Esophagus mucosa (tissue), 1 donor: ENCODE results near the gene HLA-DRB1. TPM values are rescaled to one million over a fixed set of nuclear protein-coding genes. Genes with fewer than 3 reads are reported as not detected.
"Not testable (repeated sequence)": the region's sequence is repeated elsewhere in the genome, so short reads cannot be mapped to it uniquely, and the experiment has no call there.

ENCODE experiments used
- ATAC-seq: fragments of 200-7000 bp; cut with Tn5 transposase; one replicate; pipeline ENCODE4 v1.9.1; 2020
- total RNA-seq: library from RNA; stranded (reverse); gene quantifications from one replicate; pipeline ENCODE4 v1.2.4, GENCODE V29; 2023
- donor health status: DM: yes; HTN: yes; CAD: no.

HLA-DRB1 gene
- total RNA-seq, 1 donor from 2014 or later, result 17.3 TPM

GRCh38 chr6:32609391-32609730 is 19.7 kb upstream of the HLA-DRB1 start:
- no peak for ATAC-seq

- no peak for ATAC-seq
These were observed 18.7 kb upstream of the HLA-DRB1 start for GRCh38 chr6:32608362-32608761.

GRCh38 chr6:32607988-32608298 is 18.3 kb upstream of the HLA-DRB1 start:
- ATAC-seq, result no peak

- ATAC-seq, result no peak
These were observed 17.8 kb upstream of the HLA-DRB1 start for GRCh38 chr6:32607263-32607987.

GRCh38 chr6:32604434-32604877 is 14.8 kb upstream of the HLA-DRB1 start:
- ATAC-seq, result peak; percentile 47

- ATAC-seq, result no peak
These were observed 14.2 kb upstream of the HLA-DRB1 start for GRCh38 chr6:32603888-32604287.

- ATAC-seq, result no peak
These were observed 13.6 kb upstream of the HLA-DRB1 start for GRCh38 chr6:32603222-32603621.

- no peak for ATAC-seq
These were observed 12.7 kb upstream of the HLA-DRB1 start for GRCh38 chr6:32602383-32602782.

- ATAC-seq, result no peak
These were observed 7.4 kb upstream of the HLA-DRB1 start for GRCh38 chr6:32597024-32597423.

- ATAC-seq, result not testable (repeated sequence)
These were observed 1.1 kb upstream of the HLA-DRB1 start for GRCh38 chr6:32590713-32591112.

- no peak for ATAC-seq
These were observed 1.5 kb downstream of the HLA-DRB1 start for GRCh38 chr6:32588156-32588555.

GRCh38 chr6:32583527-32583898 is 6.1 kb downstream of the HLA-DRB1 start:
- no peak for ATAC-seq

- ATAC-seq, result no peak
These were observed 8.1 kb downstream of the HLA-DRB1 start for GRCh38 chr6:32581315-32582095.

- ATAC-seq, result no peak
These were observed 9.1 kb downstream of the HLA-DRB1 start for GRCh38 chr6:32580593-32580992.

GRCh38 chr6:32578962-32579361 is 10.7 kb downstream of the HLA-DRB1 start:
- ATAC-seq, result no peak

- not testable (repeated sequence) for ATAC-seq
These were observed 12.2 kb downstream of the HLA-DRB1 start for GRCh38 chr6:32577493-32577892.

- ATAC-seq, result no peak
These were observed 13.4 kb downstream of the HLA-DRB1 start for GRCh38 chr6:32576250-32576649.

- ATAC-seq, result no peak
These were observed 19.2 kb downstream of the HLA-DRB1 start for GRCh38 chr6:32570363-32570905.

GRCh38 chr6:32568561-32568960 is 21.1 kb downstream of the HLA-DRB1 start:
- no peak for ATAC-seq

- ATAC-seq, result no peak
These were observed 22.7 kb downstream of the HLA-DRB1 start for GRCh38 chr6:32566957-32567356.

GRCh38 chr6:32565511-32565910 is 24.1 kb downstream of the HLA-DRB1 start:
- ATAC-seq, result no peak

GRCh38 chr6:32562940-32563339 is 26.7 kb downstream of the HLA-DRB1 start:
- no peak for ATAC-seq

- ATAC-seq, result no peak
These were observed 29.9 kb downstream of the HLA-DRB1 start for GRCh38 chr6:32559747-32560146.

- peak; percentile 33 for ATAC-seq
These were observed 31.1 kb downstream of the HLA-DRB1 start for GRCh38 chr6:32558426-32559057.
